GM12864 (cell line): ENCODE results near the gene WNT1.
A peak's percentile ranks its signal among the peaks of the same experiment; 100 is the strongest.

ENCODE experiments used
- DNase-seq: peaks from one replicate; pipeline ENCODE4 v3.0.0-alpha.2; 2011; ENCODE audit warnings: low read depth
- H3K4me3 ChIP-seq: 2 replicates; pipeline ENCODE4 v1.5.1; 2011; ENCODE audit warnings: mild to moderate bottlenecking, low read depth, low read length, control low read depth
- TF ChIP-seq, protein P1 (sequence below): IDR thresholded peaks from 2 replicates; pipeline ENCODE4 v1.5.1; 2011; ENCODE audit warnings: low read depth, mild to moderate bottlenecking, moderate library complexity, low read length, control low read depth, inconsistent platforms; ENCODE audit errors: missing control alignments

WNT1 gene

DNA sequence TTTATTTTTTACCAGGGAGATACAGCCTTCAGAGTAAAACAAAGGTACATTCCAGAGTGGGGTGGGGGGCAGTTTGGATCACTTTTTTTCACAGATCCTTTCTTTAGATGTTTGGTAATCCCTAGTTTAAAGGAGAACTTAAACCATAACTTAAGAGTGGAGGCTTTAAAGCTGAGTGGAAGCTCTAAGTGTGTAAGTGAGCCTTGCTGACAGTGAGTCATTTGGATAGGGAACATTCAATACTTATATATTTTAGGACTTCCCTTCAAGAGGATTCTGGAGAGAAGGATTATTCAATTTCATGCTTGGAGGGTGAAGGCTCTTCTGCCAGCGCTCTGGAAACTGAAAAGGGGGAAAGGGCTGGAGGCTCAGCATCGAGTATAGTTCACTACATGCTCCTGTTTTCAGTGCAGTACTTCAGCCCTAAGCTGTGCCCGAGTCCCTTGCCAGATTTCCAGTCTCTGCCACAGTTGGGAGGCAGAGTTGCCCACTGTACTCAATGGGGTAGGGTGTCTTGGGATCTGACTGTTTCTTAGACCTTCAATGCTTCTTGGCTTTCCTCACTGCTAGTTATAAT lies 32.1 kb downstream of the WNT1 start:
- TF ChIP-seq, protein P1, sequence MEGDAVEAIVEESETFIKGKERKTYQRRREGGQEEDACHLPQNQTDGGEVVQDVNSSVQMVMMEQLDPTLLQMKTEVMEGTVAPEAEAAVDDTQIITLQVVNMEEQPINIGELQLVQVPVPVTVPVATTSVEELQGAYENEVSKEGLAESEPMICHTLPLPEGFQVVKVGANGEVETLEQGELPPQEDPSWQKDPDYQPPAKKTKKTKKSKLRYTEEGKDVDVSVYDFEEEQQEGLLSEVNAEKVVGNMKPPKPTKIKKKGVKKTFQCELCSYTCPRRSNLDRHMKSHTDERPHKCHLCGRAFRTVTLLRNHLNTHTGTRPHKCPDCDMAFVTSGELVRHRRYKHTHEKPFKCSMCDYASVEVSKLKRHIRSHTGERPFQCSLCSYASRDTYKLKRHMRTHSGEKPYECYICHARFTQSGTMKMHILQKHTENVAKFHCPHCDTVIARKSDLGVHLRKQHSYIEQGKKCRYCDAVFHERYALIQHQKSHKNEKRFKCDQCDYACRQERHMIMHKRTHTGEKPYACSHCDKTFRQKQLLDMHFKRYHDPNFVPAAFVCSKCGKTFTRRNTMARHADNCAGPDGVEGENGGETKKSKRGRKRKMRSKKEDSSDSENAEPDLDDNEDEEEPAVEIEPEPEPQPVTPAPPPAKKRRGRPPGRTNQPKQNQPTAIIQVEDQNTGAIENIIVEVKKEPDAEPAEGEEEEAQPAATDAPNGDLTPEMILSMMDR: no peak
- no peak overlapping the region for H3K4me3 ChIP-seq
- DNase-seq: no peak

DNA sequence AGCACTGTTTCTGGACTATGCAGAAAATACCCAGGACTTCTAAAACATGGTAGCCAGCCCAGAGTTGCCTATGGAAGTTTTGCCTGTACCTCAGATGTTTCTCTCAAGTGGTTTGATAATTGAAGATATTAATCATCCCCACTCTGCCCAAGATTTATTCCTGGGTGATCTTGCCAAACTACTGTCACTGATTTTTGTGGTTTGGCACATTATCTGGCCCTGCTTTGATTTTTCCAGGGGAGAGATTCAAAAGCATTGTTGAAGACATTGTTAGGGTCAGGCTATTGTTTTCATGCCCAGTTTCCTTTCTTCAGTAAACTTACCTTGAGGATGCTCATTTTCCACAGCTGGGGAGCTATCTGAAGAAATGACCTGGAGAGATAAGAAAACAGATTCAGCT lies 34.6 kb downstream of the WNT1 start:
- no peak for DNase-seq
- TF ChIP-seq, protein P1: no peak
- no peak overlapping the region for H3K4me3 ChIP-seq

GRCh38 chr12:49013428-49013827 lies 35.3 kb downstream of the WNT1 start:
- TF ChIP-seq, protein P1: no peak
- H3K4me3 ChIP-seq: no peak overlapping the region
- no peak for DNase-seq

DNA sequence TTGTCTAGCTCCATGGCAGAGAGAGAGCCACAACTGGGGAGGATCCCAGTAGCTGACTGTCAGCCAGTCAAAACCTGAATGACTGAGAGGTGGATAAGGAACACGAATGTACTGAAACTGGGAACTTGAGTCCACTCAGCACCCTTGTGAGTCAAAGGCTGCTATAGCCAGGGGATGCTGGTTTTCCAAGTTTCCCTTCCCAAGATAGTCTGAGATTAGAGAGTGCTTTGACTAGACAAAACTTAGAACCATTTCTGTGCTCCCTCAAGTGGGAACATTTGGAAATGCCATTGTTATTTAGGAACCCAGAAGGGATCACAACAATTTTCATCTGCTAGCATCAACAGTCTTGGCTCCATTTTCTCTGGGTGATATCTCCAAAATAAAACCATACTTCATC lies 36.4 kb downstream of the WNT1 start:
- no peak for DNase-seq
- H3K4me3 ChIP-seq: no peak overlapping the region
- TF ChIP-seq, protein P1: no peak

GRCh38 chr12:49015196-49015595 lies 37.1 kb downstream of the WNT1 start:
- TF ChIP-seq, protein P1: no peak
- DNase-seq: no peak

GRCh38 chr12:49017891-49018260 lies 39.8 kb downstream of the WNT1 start:
- no peak for DNase-seq
- TF ChIP-seq, protein P1: peak; percentile 4
- peak overlapping the region; percentile 85 for H3K4me3 ChIP-seq

More at GRCh38 chr12:49015196-49015595, 37.1 kb downstream of the WNT1 start:
- H3K4me3 ChIP-seq: no peak overlapping the region
